ENCODE data around the gene AKR1C2.

The AKR1C2 gene

GRCh38 chr10:5045095-5045494 is 41.4 kb upstream of the AKR1C2 start:
- H2BK15ac ChIP-seq (replicated peaks; ENCODE audit: low read depth) = no peak overlapping the region
- no peak overlapping the region for H3K4me2 ChIP-seq (ENCODE audit: low read length)
- no peak overlapping the region for H2AK5ac ChIP-seq (ENCODE audit: low read length)
- no peak overlapping the region for H3K23ac ChIP-seq (ENCODE audit: low read length)
- H3K9ac ChIP-seq (ENCODE audit: low read length) = no peak overlapping the region
- no peaks in the 10 kb centered on the region for H3K36me3 ChIP-seq (ENCODE audit: control insufficient read depth, insufficient read depth, low read length)
- H2BK120ac ChIP-seq (ENCODE audit: low read depth, low read length) = no peak overlapping the region
- peak; percentile 5 for DNase-seq
- H3K18ac ChIP-seq (ENCODE audit: low read length) = no peak overlapping the region
- H3K27me3 ChIP-seq (ENCODE audit: insufficient read depth, low read length, poor library complexity) = no peaks in the 10 kb centered on the region
- H4K5ac ChIP-seq (ENCODE audit: low read length) = no peak overlapping the region
- no peaks in the 10 kb centered on the region for H3K4me1 ChIP-seq (ENCODE audit: control insufficient read depth, low read depth, low read length)
- no peak overlapping the region for H4K8ac ChIP-seq (ENCODE audit: low read depth, low read length)
- no CpG with 5 or more reads among the region's 9 CpGs for WGBS (ENCODE audit: extremely low coverage, insufficient coverage, low lambda C conversion rate)
- no peak overlapping the region for H3K4ac ChIP-seq (ENCODE audit: low read depth, low read length)
- no peak overlapping the region for H3K27ac ChIP-seq (ENCODE audit: low read depth, low read length)
- no peak overlapping the region for H3K56ac ChIP-seq (ENCODE audit: low read length)
- no peak overlapping the region for H2BK5ac ChIP-seq (ENCODE audit: low read length)
- H3K4me3 ChIP-seq (ENCODE audit: low read length) = no peak overlapping the region
- H3K79me2 ChIP-seq (ENCODE audit: control insufficient read depth, insufficient read depth, low read length) = no peaks in the 10 kb centered on the region
- no peaks in the 10 kb centered on the region for H3K79me1 ChIP-seq (ENCODE audit: low read length)

- Histone ChIP-seq H3K27ac (ENCODE audit: low read depth, low read length) (no peak overlapping the region), H3K23ac (ENCODE audit: low read length) (no peak overlapping the region), H3K56ac (ENCODE audit: low read length) (no peak overlapping the region), H3K36me3 (ENCODE audit: control insufficient read depth, insufficient read depth, low read length) (no peaks in the 10 kb centered on the region), H2BK5ac (ENCODE audit: low read length) (no peak overlapping the region), H3K4me2 (ENCODE audit: low read length) (no peak overlapping the region), H2BK15ac (replicated peaks; ENCODE audit: low read depth) (no peak overlapping the region), H2AK5ac (ENCODE audit: low read length) (no peak overlapping the region), H3K9ac (ENCODE audit: low read length) (no peak overlapping the region), H2BK120ac (ENCODE audit: low read depth, low read length) (no peak overlapping the region), H3K27me3 (ENCODE audit: insufficient read depth, low read length, poor library complexity) (no peaks in the 10 kb centered on the region), H3K4ac (ENCODE audit: low read depth, low read length) (no peak overlapping the region), H3K18ac (ENCODE audit: low read length) (no peak overlapping the region), H3K79me2 (ENCODE audit: control insufficient read depth, insufficient read depth, low read length) (no peaks in the 10 kb centered on the region), H3K79me1 (ENCODE audit: low read length) (no peaks in the 10 kb centered on the region), H4K8ac (ENCODE audit: low read depth, low read length) (no peak overlapping the region), H3K4me3 (ENCODE audit: low read length) (no peak overlapping the region), H3K4me1 (ENCODE audit: control insufficient read depth, low read depth, low read length) (no peaks in the 10 kb centered on the region), H4K5ac (ENCODE audit: low read length) (no peak overlapping the region)
- WGBS (ENCODE audit: extremely low coverage, insufficient coverage, low lambda C conversion rate) = no CpG with 5 or more reads among the region's 1 CpG
- no peak for DNase-seq
These were observed 40.1 kb upstream of the AKR1C2 start for GRCh38 chr10:5043716-5044115.

GRCh38 chr10:5042922-5043321 is 39.3 kb upstream of the AKR1C2 start:
- H3K27ac ChIP-seq (ENCODE audit: low read depth, low read length) = no peak overlapping the region
- H3K4me2 ChIP-seq (ENCODE audit: low read length) = no peak overlapping the region
- H3K79me2 ChIP-seq (ENCODE audit: control insufficient read depth, insufficient read depth, low read length) = no peaks in the 10 kb centered on the region
- H3K4me3 ChIP-seq (ENCODE audit: low read length) = no peak overlapping the region
- H3K27me3 ChIP-seq (ENCODE audit: insufficient read depth, low read length, poor library complexity) = no peaks in the 10 kb centered on the region
- no peaks in the 10 kb centered on the region for H3K36me3 ChIP-seq (ENCODE audit: control insufficient read depth, insufficient read depth, low read length)
- H3K79me1 ChIP-seq (ENCODE audit: low read length) = no peaks in the 10 kb centered on the region
- H4K8ac ChIP-seq (ENCODE audit: low read depth, low read length) = no peak overlapping the region
- H4K5ac ChIP-seq (ENCODE audit: low read length) = no peak overlapping the region
- no peak overlapping the region for H3K18ac ChIP-seq (ENCODE audit: low read length)
- H3K4ac ChIP-seq (ENCODE audit: low read depth, low read length) = no peak overlapping the region
- no peak overlapping the region for H2BK120ac ChIP-seq (ENCODE audit: low read depth, low read length)
- H3K23ac ChIP-seq (ENCODE audit: low read length) = no peak overlapping the region
- no peak overlapping the region for H2BK15ac ChIP-seq (replicated peaks; ENCODE audit: low read depth)
- DNase-seq = no peak
- no peak overlapping the region for H3K56ac ChIP-seq (ENCODE audit: low read length)
- no peak overlapping the region for H3K9ac ChIP-seq (ENCODE audit: low read length)
- WGBS (ENCODE audit: extremely low coverage, insufficient coverage, low lambda C conversion rate) = no CpG with 5 or more reads among the region's 4 CpGs
- H3K4me1 ChIP-seq (ENCODE audit: control insufficient read depth, low read depth, low read length) = no peaks in the 10 kb centered on the region
- H2AK5ac ChIP-seq (ENCODE audit: low read length) = no peak overlapping the region
- H2BK5ac ChIP-seq (ENCODE audit: low read length) = no peak overlapping the region

GRCh38 chr10:5041471-5042023 is 37.9 kb upstream of the AKR1C2 start:
- Histone ChIP-seq H2AK5ac (ENCODE audit: low read length) (no peak overlapping the region), H3K79me1 (ENCODE audit: low read length) (no peaks in the 10 kb centered on the region), H3K56ac (ENCODE audit: low read length) (no peak overlapping the region), H3K4me3 (ENCODE audit: low read length) (no peak overlapping the region), H3K27ac (ENCODE audit: low read depth, low read length) (no peak overlapping the region), H3K4ac (ENCODE audit: low read depth, low read length) (no peak overlapping the region), H3K18ac (ENCODE audit: low read length) (no peak overlapping the region), H3K4me2 (ENCODE audit: low read length) (no peak overlapping the region), H3K36me3 (ENCODE audit: control insufficient read depth, insufficient read depth, low read length) (no peaks in the 10 kb centered on the region), H3K23ac (ENCODE audit: low read length) (no peak overlapping the region), H3K27me3 (ENCODE audit: insufficient read depth, low read length, poor library complexity) (no peaks in the 10 kb centered on the region), H2BK5ac (ENCODE audit: low read length) (no peak overlapping the region), H4K5ac (ENCODE audit: low read length) (no peak overlapping the region), H3K79me2 (ENCODE audit: control insufficient read depth, insufficient read depth, low read length) (no peaks in the 10 kb centered on the region), H2BK15ac (replicated peaks; ENCODE audit: low read depth) (no peak overlapping the region), H3K9ac (ENCODE audit: low read length) (no peak overlapping the region), H2BK120ac (ENCODE audit: low read depth, low read length) (no peak overlapping the region), H4K8ac (ENCODE audit: low read depth, low read length) (no peak overlapping the region), H3K4me1 (ENCODE audit: control insufficient read depth, low read depth, low read length) (no peaks in the 10 kb centered on the region)
- WGBS (ENCODE audit: extremely low coverage, insufficient coverage, low lambda C conversion rate) = no CpG with 5 or more reads among the region's 9 CpGs
- no peak for DNase-seq

- H3K79me1 ChIP-seq (ENCODE audit: low read length) = no peaks in the 10 kb centered on the region
- H3K23ac ChIP-seq (ENCODE audit: low read length) = no peak overlapping the region
- no peak overlapping the region for H3K18ac ChIP-seq (ENCODE audit: low read length)
- no peaks in the 10 kb centered on the region for H3K27me3 ChIP-seq (ENCODE audit: insufficient read depth, low read length, poor library complexity)
- H2BK120ac ChIP-seq (ENCODE audit: low read depth, low read length) = no peak overlapping the region
- no peak overlapping the region for H2BK5ac ChIP-seq (ENCODE audit: low read length)
- no peaks in the 10 kb centered on the region for H3K4me1 ChIP-seq (ENCODE audit: control insufficient read depth, low read depth, low read length)
- H3K9ac ChIP-seq (ENCODE audit: low read length) = no peak overlapping the region
- DNase-seq = peak; percentile 30
- no peak overlapping the region for H4K5ac ChIP-seq (ENCODE audit: low read length)
- no peak overlapping the region for H3K56ac ChIP-seq (ENCODE audit: low read length)
- no peak overlapping the region for H2BK15ac ChIP-seq (replicated peaks; ENCODE audit: low read depth)
- H3K4ac ChIP-seq (ENCODE audit: low read depth, low read length) = no peak overlapping the region
- H3K36me3 ChIP-seq (ENCODE audit: control insufficient read depth, insufficient read depth, low read length) = no peaks in the 10 kb centered on the region
- H3K4me3 ChIP-seq (ENCODE audit: low read length) = no peak overlapping the region
- no peak overlapping the region for H4K8ac ChIP-seq (ENCODE audit: low read depth, low read length)
- H3K27ac ChIP-seq (ENCODE audit: low read depth, low read length) = no peak overlapping the region
- H2AK5ac ChIP-seq (ENCODE audit: low read length) = no peak overlapping the region
- H3K79me2 ChIP-seq (ENCODE audit: control insufficient read depth, insufficient read depth, low read length) = no peaks in the 10 kb centered on the region
- no CpG with 5 or more reads among the region's 8 CpGs for WGBS (ENCODE audit: extremely low coverage, insufficient coverage, low lambda C conversion rate)
- H3K4me2 ChIP-seq (ENCODE audit: low read length) = no peak overlapping the region
These were observed 37.3 kb upstream of the AKR1C2 start for GRCh38 chr10:5040781-5041470.
